DOHH2 (cell line): Measurements from ENCODE around the gene FAM78A.
"Not testable (repeated sequence)": the region's sequence is repeated elsewhere in the genome, so short reads cannot be mapped to it uniquely, and the experiment has no call there.

ENCODE experiments used
- CTCF ChIP-seq: fragments of 200-600 bp; sonication (generic); IDR thresholded peaks from one replicate; pipeline ENCODE4 v1.5.1; 2014; ENCODE audit warnings: antibody characterized with exemption, mild to moderate bottlenecking, low read depth, low read length; ENCODE audit not compliant: poor library complexity, severe bottlenecking
- EZH2phosphoT487 ChIP-seq: fragments of 200-600 bp; sonication (generic); IDR thresholded peaks from 2 replicates; pipeline ENCODE4 v1.6.1; 2017; ENCODE audit warnings: borderline replicate concordance, mild to moderate bottlenecking, antibody characterized with exemption, low read length, moderate library complexity, mixed read lengths

GRCh38 chr9:131211920-131212319, 64.4 kb downstream of the FAM78A start:
- TF ChIP-seq CTCF, EZH2phosphoT487: not testable (repeated sequence)
